ENCODE measurements around the gene MUC16. TPM values are rescaled to one million over a fixed set of nuclear protein-coding genes. Genes with fewer than 3 reads are reported as not detected.

Gene MUC16
- total RNA-seq (2014; rRNA removed; shearing (Covaris generic)) = under 0.01 TPM in 1 of 2 replicates, not detected in the other
- total RNA-seq (2022) = not detected in 2 replicates
- Bru-seq, nascent RNA = percentile 9 among the genes with signal in this experiment
- percentile 3 among the genes with signal in this experiment for BruChase-seq, experiment 1, labeled RNA remaining after a 6-hour chase
- percentile 15 among the genes with signal in this experiment for BruChase-seq, experiment 2, labeled RNA remaining after a 2-hour chase
- long read RNA-seq = 0 reads

DNA sequence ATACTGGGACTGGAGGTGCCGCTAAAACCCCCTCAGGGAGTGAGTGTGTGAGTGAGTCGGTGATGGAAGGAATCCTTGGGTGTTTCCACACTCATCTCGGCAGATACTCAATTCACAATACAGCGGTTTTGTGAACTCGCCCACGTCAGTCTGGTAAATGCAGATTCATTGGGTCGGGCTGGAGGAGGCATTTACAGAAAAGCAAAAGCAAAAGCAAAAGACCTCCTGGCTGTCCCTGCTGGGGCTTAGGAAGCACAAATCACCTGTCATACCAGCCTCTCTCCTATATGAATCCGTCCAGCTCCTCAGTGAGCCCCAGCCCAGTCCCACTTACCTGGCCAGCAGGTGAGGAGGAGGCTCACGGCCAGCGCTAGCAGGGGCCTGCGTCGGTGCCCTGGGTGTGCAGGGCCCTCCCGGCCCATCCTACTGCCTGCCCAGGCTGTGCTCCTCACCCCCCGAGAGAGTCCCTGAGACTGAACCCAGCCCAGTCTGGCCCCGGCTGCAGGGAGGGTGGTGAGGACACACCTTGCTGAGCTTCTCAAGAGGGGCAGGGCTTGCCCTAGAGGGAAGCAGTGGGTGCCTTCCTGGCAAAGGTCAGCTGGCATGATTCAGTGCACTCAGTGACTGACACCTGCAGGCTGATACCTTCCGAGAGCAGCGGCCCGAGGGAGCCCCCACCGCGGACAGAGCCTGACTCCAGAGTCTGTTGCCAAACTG is at the start of gene MUC16:
Gene MUC16 (minus strand): TSS at position 475 of the 717 bp plus-strand sequence.
- no peak within 1 kb of the TSS for H2AFZ ChIP-seq (ENCODE audit: low read length)
- ChIA-PET CTCF (ENCODE audit: unreplicated experiment) (no interaction called here), POLR2A (no interaction called here)
- DNase-seq (ENCODE audit: low spot score) = no peak
- TF ChIP-seq, protein P1, sequence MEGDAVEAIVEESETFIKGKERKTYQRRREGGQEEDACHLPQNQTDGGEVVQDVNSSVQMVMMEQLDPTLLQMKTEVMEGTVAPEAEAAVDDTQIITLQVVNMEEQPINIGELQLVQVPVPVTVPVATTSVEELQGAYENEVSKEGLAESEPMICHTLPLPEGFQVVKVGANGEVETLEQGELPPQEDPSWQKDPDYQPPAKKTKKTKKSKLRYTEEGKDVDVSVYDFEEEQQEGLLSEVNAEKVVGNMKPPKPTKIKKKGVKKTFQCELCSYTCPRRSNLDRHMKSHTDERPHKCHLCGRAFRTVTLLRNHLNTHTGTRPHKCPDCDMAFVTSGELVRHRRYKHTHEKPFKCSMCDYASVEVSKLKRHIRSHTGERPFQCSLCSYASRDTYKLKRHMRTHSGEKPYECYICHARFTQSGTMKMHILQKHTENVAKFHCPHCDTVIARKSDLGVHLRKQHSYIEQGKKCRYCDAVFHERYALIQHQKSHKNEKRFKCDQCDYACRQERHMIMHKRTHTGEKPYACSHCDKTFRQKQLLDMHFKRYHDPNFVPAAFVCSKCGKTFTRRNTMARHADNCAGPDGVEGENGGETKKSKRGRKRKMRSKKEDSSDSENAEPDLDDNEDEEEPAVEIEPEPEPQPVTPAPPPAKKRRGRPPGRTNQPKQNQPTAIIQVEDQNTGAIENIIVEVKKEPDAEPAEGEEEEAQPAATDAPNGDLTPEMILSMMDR (conservative IDR thresholded peaks at IDR 0.05; ENCODE audit: low read length) = no peak
- TF ChIP-seq EZH2phosphoT487 (IDR thresholded peaks at IDR 0.05; ENCODE audit: borderline replicate concordance, low read depth, low read length) = no peak
- no peak within 1 kb of the TSS for H3K4me2 ChIP-seq (ENCODE audit: low read length)
- H3K9me2 ChIP-seq (ENCODE audit: insufficient read depth, low read length) = no peaks in the 10 kb centered on the region
- H3K4me1 ChIP-seq (ENCODE audit: insufficient read depth, low read length, poor library complexity, severe bottlenecking) = no peaks in the 10 kb centered on the region
- no peak within 1 kb of the TSS for H3K4me3 ChIP-seq (ENCODE audit: low read depth, low read length, poor library complexity, severe bottlenecking)
- BruUV-seq (replicated peaks) = no TSS peak
- intact Hi-C loops (cut with micrococcal nuclease; ENCODE audit: unreplicated experiment) = no loop called here
- H4K20me1 ChIP-seq (ENCODE audit: insufficient read depth, low read length) = no peaks in the 10 kb centered on the region
- no peak within 1 kb of the TSS for H3K27ac ChIP-seq (ENCODE audit: low read depth, low read length, poor library complexity, severe bottlenecking)
- no peaks in the 10 kb centered on the region for H3K9me3 ChIP-seq (ENCODE audit: low read length)
- no peaks in the 10 kb centered on the region for H3K36me3 ChIP-seq (ENCODE audit: insufficient read depth, low read length)
- no peaks in the 10 kb centered on the region for H3K79me2 ChIP-seq (ENCODE audit: insufficient read depth, low read depth, low read length)

DNA sequence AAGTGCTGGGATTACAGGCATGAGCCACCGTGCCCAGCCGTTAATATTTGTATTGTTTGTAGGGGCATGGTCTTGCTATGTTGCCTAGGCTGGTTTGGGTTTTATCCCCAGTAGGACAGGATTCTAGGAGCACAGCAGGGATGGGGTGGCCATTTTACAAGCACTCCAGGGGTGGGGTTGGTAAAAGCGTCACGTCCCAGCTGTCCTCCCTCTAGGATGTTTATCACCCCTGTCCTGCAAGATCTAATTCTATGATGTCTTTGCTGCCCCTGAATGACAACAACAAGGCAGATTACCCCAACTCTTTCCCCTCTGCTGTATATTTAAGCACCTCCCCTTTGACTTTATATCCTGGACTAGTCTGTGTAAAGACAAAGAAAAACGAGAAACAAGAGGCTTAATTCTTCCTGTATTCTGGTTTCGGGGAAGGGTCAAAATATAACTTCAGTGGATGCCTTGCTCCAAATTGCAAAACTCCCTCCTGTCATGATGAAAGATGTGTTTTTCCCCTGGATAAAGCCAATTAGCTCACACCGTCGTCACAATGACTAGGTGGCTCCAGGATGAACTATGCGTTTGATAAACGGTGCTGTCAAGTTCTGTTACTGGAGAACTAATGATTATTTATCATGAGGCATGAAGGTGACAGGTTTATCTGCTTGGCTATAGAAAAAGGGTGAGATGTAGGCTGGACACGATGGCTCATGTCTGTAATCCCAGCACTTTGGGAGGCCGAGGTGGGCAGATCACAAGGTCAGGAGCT is 48.9 kb upstream of the MUC16 start:
- no peak overlapping the region for H3K4me3 ChIP-seq (ENCODE audit: low read depth, low read length, poor library complexity, severe bottlenecking)
- no peaks in the 10 kb centered on the region for H3K36me3 ChIP-seq (ENCODE audit: insufficient read depth, low read length)
- H3K9me3 ChIP-seq (ENCODE audit: low read length) = no peaks in the 10 kb centered on the region
- no peak for DNase-seq (ENCODE audit: low spot score)
- CTCF ChIA-PET (ENCODE audit: unreplicated experiment) = no interaction called here
- no peaks in the 10 kb centered on the region for H3K79me2 ChIP-seq (ENCODE audit: insufficient read depth, low read depth, low read length)
- POLR2A ChIA-PET = interaction anchor here (0.6 kb wide), 1 partner anchor 40 kb away, joined by 3 read pairs; no protein-coding TSS in a partner anchor
- intact Hi-C loops (cut with micrococcal nuclease; ENCODE audit: unreplicated experiment) = no loop called here
- H3K27ac ChIP-seq (ENCODE audit: low read depth, low read length, poor library complexity, severe bottlenecking) = no peak overlapping the region
- H3K9me2 ChIP-seq (ENCODE audit: insufficient read depth, low read length) = no peaks in the 10 kb centered on the region
- BruUV-seq (replicated peaks) = no TSS peak
- no peak overlapping the region for H3K4me2 ChIP-seq (ENCODE audit: low read length)
- no peaks in the 10 kb centered on the region for H4K20me1 ChIP-seq (ENCODE audit: insufficient read depth, low read length)
- no peaks in the 10 kb centered on the region for H3K4me1 ChIP-seq (ENCODE audit: insufficient read depth, low read length, poor library complexity, severe bottlenecking)
- TF ChIP-seq, protein P1 (conservative IDR thresholded peaks at IDR 0.05; ENCODE audit: low read length) = no peak
- no peak for TF ChIP-seq EZH2phosphoT487 (IDR thresholded peaks at IDR 0.05; ENCODE audit: borderline replicate concordance, low read depth, low read length)
- H2AFZ ChIP-seq (ENCODE audit: low read length) = no peak overlapping the region

All from OCI-LY7 (cell line).